Measurements from ENCODE around the gene BTN3A1.
"Not testable (repeated sequence)": the region's sequence is repeated elsewhere in the genome, so short reads cannot be mapped to it uniquely, and the experiment has no call there.

The BTN3A1 gene

GRCh38 chr6:26415791-26416190 lies 13.7 kb downstream of the BTN3A1 start:
- no peak for DNase-seq

- DNase-seq, result no peak
Measured at GRCh38 chr6:26416288-26416687, 14.2 kb downstream of the BTN3A1 start.

- DNase-seq, result not testable (repeated sequence)
Measured at GRCh38 chr6:26418077-26418476, 16.0 kb downstream of the BTN3A1 start.

GRCh38 chr6:26418795-26419194 lies 16.7 kb downstream of the BTN3A1 start:
- not testable (repeated sequence) for DNase-seq

- peak; percentile 45 for DNase-seq
Measured at GRCh38 chr6:26420688-26421171, 18.7 kb downstream of the BTN3A1 start.

- DNase-seq, result peak; percentile 92
Measured at GRCh38 chr6:26421259-26422144, 19.4 kb downstream of the BTN3A1 start.

- no peak for DNase-seq
Measured at GRCh38 chr6:26422329-26422728, 20.3 kb downstream of the BTN3A1 start.

- DNase-seq, result no peak
Measured at GRCh38 chr6:26426691-26427450, 24.8 kb downstream of the BTN3A1 start.

- DNase-seq, result no peak
Measured at GRCh38 chr6:26427451-26427809, 25.4 kb downstream of the BTN3A1 start.

GRCh38 chr6:26428206-26428605 lies 26.1 kb downstream of the BTN3A1 start:
- DNase-seq, result no peak

GRCh38 chr6:26430787-26431186 lies 28.7 kb downstream of the BTN3A1 start:
- DNase-seq, result no peak

- DNase-seq, result no peak
Measured at GRCh38 chr6:26431258-26432172, 29.4 kb downstream of the BTN3A1 start.

- no peak for DNase-seq
Measured at GRCh38 chr6:26432627-26433201, 30.6 kb downstream of the BTN3A1 start.

GRCh38 chr6:26433680-26434079 lies 31.6 kb downstream of the BTN3A1 start:
- DNase-seq, result not testable (repeated sequence)

GRCh38 chr6:26436018-26436417 lies 33.9 kb downstream of the BTN3A1 start:
- no peak for DNase-seq

- no peak for DNase-seq
Measured at GRCh38 chr6:26437550-26437949, 35.5 kb downstream of the BTN3A1 start.

GRCh38 chr6:26438000-26438399 lies 35.9 kb downstream of the BTN3A1 start:
- no peak for DNase-seq

- DNase-seq, result no peak
Measured at GRCh38 chr6:26439151-26440125, 37.4 kb downstream of the BTN3A1 start.

GRCh38 chr6:26440977-26441358 lies 38.9 kb downstream of the BTN3A1 start:
- no peak for DNase-seq

GRCh38 chr6:26441977-26442376 lies 39.9 kb downstream of the BTN3A1 start:
- no peak for DNase-seq

All from femur (tissue), 1 donor.